D341Med (cell line): ENCODE data around the gene SDK1.

Experiments
- DNase-seq: peaks from one replicate; pipeline ENCODE4 v3.0.0; 2012; ENCODE audit warnings: low spot score

Gene SDK1

GRCh38 chr7:4108951-4109350 lies 807.9 kb downstream of the SDK1 start:
- DNase-seq, result no peak

DNA sequence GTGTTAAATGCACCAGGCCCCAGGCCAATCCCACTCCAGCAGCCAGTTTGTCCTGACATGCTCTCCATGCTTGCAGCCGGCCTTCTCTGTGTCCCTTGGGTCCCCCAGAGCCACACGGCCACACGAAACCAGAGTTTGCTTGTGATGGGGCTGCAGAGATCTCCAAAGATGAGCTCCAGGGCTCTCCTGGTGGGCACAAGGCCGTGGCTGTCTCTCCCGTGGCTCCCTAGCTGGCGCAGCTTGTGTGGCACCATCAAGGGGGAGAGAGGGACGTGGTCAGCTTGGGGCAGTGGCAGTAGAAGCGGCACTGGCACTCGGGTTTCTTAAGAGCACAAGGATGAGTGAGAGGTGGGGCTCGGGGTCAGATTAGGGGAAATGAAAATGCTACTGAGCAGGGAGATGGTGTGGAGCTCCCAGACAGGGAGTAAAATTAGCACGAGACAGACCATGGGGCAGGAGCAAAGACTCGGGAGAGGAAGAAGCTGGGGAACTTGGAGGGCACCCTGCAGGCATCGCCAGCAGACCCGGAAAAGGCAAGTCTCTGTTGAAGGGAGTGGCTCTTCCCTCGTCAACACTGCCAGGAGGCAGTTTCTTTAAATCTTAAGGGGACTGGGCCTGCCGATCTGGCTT lies 808.5 kb downstream of the SDK1 start:
- DNase-seq, result no peak

GRCh38 chr7:4110438-4110837 lies 809.4 kb downstream of the SDK1 start:
- DNase-seq, result no peak

DNA sequence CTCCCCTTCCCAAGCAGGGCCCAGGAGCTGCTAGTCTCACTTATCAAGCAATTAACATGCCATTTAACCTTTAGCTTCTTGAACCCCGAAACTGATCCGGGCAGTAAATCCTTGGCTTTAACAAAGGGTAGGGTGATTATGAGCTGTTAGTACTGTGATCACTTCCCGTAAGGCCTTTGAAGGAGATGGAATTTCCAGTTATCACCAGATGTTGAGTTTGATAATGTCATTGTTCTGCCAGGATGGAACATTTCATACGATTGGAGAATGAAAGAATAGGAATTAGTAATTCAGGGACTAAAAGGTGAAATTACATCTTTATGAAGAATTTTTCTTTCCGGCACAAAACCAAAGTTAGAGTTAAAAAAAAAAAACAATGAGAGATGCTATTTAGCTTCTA lies 810.1 kb downstream of the SDK1 start:
- no peak for DNase-seq

DNA sequence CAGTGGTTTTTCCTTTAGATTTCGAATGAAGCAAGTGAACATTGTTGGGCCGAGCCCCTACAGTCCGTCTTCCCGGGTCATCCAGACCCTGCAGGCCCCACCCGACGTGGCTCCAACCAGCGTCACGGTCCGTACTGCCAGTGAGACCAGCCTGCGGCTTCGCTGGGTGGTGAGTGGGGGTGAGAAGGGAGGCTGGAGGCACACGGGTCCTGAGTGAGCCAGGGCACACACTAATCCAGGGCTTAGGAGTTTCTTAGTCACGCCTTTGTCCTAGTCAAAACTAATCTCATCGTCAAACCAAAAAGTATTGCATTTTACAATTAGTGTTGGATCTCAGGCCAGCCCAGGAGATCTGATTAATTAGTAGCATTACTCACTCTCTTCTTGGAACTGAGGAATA lies 812.2 kb downstream of the SDK1 start:
- DNase-seq, result no peak

DNA sequence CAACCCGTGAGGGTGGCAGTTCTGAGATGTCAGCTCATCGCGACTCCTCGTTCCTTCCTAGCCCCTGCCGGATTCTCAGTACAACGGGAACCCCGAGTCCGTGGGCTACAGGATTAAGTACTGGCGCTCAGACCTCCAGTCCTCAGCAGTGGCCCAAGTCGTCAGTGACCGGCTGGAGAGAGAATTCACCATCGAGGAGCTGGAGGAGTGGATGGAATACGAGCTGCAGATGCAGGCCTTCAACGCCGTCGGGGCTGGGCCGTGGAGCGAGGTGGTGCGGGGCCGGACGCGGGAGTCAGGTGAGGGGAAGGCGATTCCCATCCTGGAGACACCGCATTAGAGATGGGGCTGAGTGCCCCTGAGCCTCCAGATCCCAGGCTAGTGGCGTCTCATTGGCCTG lies 812.9 kb downstream of the SDK1 start:
- no peak for DNase-seq

GRCh38 chr7:4115442-4115841 lies 814.4 kb downstream of the SDK1 start:
- no peak for DNase-seq

GRCh38 chr7:4115941-4116610 lies 815.0 kb downstream of the SDK1 start:
- no peak for DNase-seq

DNA sequence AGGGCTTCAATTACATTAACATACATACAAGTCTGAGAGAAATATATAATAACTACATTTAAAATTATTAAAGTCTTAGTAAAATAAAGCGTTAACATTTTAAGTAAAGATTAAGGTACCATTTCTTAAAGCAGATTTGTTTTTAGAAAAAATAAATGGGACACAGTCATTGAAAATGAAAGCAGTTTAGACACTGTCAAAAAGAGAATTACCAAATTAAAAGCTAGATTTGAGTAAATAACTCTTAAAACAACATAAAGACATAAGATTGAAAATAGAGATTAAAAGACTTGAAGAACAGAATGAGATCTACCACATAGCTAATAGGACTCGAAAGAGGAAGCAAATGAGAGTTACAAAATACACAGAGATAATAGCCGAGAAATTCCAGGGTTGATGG lies 818.8 kb downstream of the SDK1 start:
- DNase-seq, result no peak

GRCh38 chr7:4123346-4123745 lies 822.3 kb downstream of the SDK1 start:
- DNase-seq, result no peak

DNA sequence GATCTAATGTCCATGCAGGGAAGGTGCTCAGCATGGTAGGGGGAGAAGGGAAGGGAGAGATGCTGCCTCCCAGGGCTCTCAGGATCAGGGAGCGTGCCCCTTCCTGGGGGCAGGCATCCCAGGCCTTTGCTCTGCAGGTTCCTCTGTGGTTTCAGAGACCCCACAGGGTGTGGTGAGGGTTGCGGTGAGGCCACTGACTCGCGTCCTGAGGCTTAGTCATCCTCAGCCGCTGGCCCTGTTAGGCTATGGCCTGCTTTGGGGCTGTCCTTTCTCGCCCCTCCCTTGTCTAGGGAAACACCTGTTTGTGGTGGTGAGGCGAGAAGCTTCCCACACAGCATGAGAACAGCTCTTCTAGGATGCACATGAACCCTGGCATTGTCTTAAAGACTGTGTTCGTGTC lies 822.8 kb downstream of the SDK1 start:
- no peak for DNase-seq

DNA sequence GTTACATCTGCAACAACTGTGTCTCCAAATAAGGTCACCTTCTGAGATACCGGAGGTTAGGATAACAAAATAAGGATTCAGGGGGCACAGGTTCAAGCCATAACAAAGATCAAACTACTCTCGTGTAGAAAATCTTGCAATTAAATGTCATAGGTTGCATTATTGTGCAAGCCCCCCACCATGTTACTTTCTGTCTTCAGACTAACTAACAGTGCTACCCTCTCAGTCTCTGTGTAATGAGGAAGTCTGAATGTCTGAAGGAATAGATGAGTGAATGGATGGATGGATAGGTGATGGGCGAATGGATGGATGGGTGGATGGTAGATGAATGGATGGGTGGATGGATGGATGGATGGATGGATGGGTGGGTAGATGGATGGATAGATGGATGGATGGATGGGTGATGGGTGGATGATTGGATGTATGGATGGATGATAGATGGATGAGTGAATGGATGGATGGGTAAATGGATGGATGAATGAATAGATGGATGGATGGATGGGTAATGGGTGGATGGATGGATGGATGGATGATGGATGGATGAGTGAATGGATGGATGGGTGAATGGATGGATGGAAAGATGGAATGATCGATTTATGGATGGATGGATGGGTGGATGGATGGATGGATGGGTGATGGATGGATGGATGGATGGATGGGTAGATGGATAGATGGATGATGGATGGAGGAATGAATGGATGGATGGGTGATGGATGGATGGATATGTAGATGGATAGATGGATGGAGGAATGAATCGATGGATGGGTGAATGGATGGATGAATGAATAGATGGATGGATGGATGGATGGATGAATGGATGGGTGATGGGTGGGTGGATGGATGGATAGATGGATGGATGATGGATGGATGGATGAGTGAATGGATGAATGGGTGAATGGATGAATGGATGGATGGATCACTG lies 823.8 kb downstream of the SDK1 start:
- DNase-seq, result no peak

DNA sequence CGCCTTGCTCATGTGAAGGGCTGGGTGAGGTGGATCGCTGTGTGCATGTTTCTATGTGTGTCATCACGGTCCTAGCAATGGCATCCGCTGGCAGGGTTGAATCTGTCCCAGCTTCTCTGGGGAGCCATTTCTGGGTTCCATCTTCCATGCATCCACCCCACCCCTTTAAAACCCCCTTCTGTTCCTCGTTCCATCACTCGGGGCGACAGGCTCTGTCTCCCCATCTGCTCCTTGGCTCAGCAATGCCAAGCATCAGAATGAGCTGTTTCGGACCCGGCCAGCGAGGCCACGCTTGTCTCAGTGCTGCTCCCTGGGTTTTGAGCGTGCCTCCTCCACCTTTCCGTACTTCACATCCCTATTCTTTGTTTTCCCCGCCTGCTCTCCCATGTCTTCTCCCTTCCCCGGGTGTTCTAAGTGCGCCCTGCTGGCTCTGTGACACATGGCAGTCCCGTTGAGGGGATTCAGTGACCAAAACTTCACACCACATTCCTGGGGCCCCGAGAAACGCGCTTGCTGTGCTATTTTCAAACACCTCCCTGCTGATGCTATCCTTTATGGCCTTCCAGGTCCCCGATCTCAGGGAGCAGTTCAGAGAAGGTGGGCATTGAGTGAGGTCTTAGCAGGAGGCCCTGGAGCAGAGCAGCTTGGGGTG lies 827.0 kb downstream of the SDK1 start:
- no peak for DNase-seq

DNA sequence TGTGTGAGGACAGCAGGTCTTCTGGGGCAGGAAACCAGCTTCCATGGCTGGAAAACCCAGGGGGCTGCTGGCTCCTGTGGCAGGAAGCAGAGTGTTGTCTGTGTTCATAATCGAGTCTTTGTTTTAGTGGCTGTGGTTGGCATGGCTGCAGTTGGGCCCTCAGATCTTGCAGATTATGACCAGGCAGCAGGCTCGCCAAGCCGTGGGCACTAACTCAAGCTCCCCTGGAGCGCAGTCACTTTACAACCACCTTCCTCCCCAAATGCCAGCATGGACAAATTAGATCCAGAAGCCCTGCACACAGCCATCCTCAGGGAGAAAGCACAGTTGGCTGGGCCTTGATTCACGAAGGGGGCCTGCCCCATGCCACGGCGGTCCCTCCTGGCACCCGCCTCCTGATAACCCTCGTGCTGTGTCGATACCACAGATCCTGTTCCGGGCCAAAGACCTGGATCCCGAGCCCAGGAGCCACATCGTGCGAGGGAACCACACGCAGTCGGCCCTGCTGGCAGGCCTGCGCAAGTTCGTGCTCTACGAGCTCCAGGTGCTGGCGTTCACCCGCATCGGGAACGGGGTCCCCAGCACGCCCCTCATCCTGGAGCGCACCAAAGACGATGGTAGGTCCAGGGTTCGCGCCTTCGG lies 828.5 kb downstream of the SDK1 start:
- DNase-seq, result no peak

DNA sequence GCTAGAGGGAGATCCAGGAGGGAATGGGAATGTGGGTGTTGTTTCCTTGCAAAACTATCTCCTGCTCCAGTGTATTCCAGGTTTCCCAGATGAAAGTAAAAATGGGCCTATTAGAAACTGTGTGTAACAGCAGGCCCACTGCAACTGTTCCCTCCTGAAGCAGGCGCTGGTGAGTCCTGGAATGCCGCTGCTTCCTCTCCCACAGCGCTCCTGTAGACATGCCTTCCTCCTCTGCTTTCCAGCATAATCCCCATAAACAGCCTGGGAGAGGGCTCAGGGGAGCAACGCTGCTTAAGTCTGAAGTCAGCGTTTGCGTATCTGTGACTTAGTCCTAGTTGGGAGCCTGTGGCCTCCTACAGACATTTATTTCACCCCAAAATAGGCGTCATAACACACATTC lies 830.0 kb downstream of the SDK1 start:
- no peak for DNase-seq

- DNase-seq, result no peak
Observed at GRCh38 chr7:4132221-4132620, 831.2 kb downstream of the SDK1 start.

- no peak for DNase-seq
Observed at GRCh38 chr7:4133491-4134044, 832.5 kb downstream of the SDK1 start.

DNA sequence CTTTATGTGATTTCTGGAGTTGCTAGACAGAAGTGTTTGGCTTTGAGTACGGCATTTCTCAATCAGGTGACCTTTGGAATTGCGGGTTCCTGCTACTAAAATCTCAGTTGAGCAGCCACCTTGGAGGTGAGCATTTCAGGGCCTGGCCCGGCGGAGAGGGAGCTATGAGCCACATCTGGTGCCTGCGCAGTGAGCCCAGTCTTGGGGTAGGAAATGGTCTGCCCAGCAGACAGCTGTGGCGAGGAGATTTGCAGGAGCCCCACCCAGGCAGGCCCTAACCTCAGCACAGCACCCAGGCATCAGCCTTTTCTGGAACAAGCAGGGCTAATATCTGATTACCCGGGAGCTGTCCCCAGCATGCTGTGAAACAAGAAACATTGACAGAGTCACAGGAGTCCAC lies 833.2 kb downstream of the SDK1 start:
- no peak for DNase-seq

DNA sequence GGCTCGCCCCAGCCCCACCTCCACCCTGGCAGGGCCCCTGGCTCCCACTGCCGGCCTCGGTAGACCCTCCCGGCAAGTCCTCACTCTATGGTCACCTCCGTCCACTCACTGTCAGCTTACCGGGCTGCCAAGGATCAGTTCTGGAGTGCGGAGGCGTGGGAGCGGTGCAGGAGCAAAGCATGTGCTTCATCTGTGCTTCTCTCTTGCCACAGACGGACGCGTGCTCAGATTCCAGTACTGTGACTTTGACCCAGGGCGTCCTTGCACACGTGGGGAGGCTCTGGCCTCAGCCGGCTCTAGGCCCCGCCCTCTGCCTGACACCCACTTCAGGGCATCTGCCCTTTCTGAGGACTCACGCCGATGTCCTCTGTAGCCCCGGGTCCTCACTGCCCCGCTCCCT lies 833.6 kb downstream of the SDK1 start:
- no peak for DNase-seq

- DNase-seq, result no peak
Observed at GRCh38 chr7:4135301-4135700, 834.2 kb downstream of the SDK1 start.

GRCh38 chr7:4136036-4136435 lies 835.0 kb downstream of the SDK1 start:
- no peak for DNase-seq
